Left lung (tissue), 10 donors: ENCODE data around the gene ARHGAP35. TPM values are rescaled to one million over a fixed set of nuclear protein-coding genes. Genes with fewer than 3 reads are reported as not detected.

Experiments
- ATAC-seq: fragments of 200-7000 bp; cut with Tn5 transposase; one replicate; pipeline ENCODE4 v1.9.1; 2020; ENCODE audit warnings: moderate library complexity
- DNase-seq, 4 donors: peaks; one replicate each; pipeline ENCODE4 v3.0.0-alpha.2; 2013 to 2020
- H3K27ac ChIP-seq, 2 donors: fragments of 200-600 bp; sonication (generic) in 1 of 2; one replicate each; pipeline versions ENCODE4 v1.5.0 to v1.8.0; 2020 to 2021
- H3K27me3 ChIP-seq, 2 donors: fragments of 200-600 bp; sonication (generic) in 1 of 2; one replicate each; pipeline versions ENCODE4 v1.5.0 to v1.8.0; 2020 to 2021
- H3K36me3 ChIP-seq, 2 donors: fragments of 200-600 bp; sonication (generic) in 1 of 2; one replicate each; pipeline versions ENCODE4 v1.5.0 to v1.8.0; 2020 to 2021
- H3K4me1 ChIP-seq, 2 donors: fragments of 200-600 bp; one replicate each; pipeline ENCODE4 v1.8.0; 2021
- H3K4me3 ChIP-seq, 2 donors: fragments of 200-600 bp; sonication (generic) in 1 of 2; one replicate each; pipeline versions ENCODE4 v1.5.0 to v1.8.0; 2020 to 2021; ENCODE audit warnings: mild to moderate bottlenecking in 1 of 2
- H3K9me3 ChIP-seq, 2 donors: fragments of 200-600 bp; sonication (generic) in 1 of 2; one replicate each; pipeline versions ENCODE4 v1.5.0 to v1.8.0; 2020 to 2021
- intact Hi-C, 2 donors: fragments of 100-400 bp; cut with DNase I; formaldehyde crosslinking; loops; one replicate each; pipeline versions ENCODE4 v1.11.2 to v1.14.2; 2022
- polyA plus RNA-seq, 6 donors: library from polyadenylated mRNA; unstranded; fragments of 120-200 nt; gene quantifications; one replicate each; pipeline ENCODE4 v1.2.1, GENCODE V29; 2013; ENCODE audit not compliant: insufficient read length in 6 of 6
- total RNA-seq, 2 donors: library from RNA; stranded (reverse); fragmentation: NEBNext Ultra II Directional; extraction: Animal tissue kit (Norgen Biotek cat#: 25700); gene quantifications; one replicate each; pipeline ENCODE4 v1.2.1, GENCODE V29; 2021
- TF ChIP-seq, protein P1 (sequence below), 2 donors: fragments of 200-600 bp; sonication (generic) in 1 of 2; IDR thresholded peaks; one replicate each; pipeline versions ENCODE4 v1.5.0 to v1.8.0; 2021; ENCODE audit warnings: antibody characterized with exemption in 2 of 2
- donor health status: DM: no; HTN: yes; CAD: no.
- donor health status: DM: no; HTN: no; CAD: no.

ARHGAP35 gene
- total and polyA plus RNA-seq, 8 donors: 35.2 to 54.6 (median 49.7) TPM

- intact Hi-C loops: loop anchor here in 1 of 2 donors (2.0 to 10.0 kb wide), 2 partner anchors 55 to 131 kb away; no protein-coding TSS in a partner anchor
- no peaks in the 10 kb centered on the region for H3K27me3 ChIP-seq
- DNase-seq: peak in 1 of 4 donors; percentile 56
- TF ChIP-seq, protein P1, sequence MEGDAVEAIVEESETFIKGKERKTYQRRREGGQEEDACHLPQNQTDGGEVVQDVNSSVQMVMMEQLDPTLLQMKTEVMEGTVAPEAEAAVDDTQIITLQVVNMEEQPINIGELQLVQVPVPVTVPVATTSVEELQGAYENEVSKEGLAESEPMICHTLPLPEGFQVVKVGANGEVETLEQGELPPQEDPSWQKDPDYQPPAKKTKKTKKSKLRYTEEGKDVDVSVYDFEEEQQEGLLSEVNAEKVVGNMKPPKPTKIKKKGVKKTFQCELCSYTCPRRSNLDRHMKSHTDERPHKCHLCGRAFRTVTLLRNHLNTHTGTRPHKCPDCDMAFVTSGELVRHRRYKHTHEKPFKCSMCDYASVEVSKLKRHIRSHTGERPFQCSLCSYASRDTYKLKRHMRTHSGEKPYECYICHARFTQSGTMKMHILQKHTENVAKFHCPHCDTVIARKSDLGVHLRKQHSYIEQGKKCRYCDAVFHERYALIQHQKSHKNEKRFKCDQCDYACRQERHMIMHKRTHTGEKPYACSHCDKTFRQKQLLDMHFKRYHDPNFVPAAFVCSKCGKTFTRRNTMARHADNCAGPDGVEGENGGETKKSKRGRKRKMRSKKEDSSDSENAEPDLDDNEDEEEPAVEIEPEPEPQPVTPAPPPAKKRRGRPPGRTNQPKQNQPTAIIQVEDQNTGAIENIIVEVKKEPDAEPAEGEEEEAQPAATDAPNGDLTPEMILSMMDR (IDR thresholded peaks at IDR 0.05): no peak
- H3K4me3 ChIP-seq: peak overlapping the region; percentile 74 to 88
- H3K4me1 ChIP-seq: peaks cover 11 to 65% of the 10 kb centered on the region in 2 donors
- peak overlapping the region; percentile 30 to 98 for H3K27ac ChIP-seq
- no peaks in the 10 kb centered on the region for H3K36me3 ChIP-seq
- no peak for ATAC-seq
- no peaks in the 10 kb centered on the region for H3K9me3 ChIP-seq
These were observed 1.1 kb upstream of the ARHGAP35 start for GRCh38 chr19:46859637-46860124.

DNA sequence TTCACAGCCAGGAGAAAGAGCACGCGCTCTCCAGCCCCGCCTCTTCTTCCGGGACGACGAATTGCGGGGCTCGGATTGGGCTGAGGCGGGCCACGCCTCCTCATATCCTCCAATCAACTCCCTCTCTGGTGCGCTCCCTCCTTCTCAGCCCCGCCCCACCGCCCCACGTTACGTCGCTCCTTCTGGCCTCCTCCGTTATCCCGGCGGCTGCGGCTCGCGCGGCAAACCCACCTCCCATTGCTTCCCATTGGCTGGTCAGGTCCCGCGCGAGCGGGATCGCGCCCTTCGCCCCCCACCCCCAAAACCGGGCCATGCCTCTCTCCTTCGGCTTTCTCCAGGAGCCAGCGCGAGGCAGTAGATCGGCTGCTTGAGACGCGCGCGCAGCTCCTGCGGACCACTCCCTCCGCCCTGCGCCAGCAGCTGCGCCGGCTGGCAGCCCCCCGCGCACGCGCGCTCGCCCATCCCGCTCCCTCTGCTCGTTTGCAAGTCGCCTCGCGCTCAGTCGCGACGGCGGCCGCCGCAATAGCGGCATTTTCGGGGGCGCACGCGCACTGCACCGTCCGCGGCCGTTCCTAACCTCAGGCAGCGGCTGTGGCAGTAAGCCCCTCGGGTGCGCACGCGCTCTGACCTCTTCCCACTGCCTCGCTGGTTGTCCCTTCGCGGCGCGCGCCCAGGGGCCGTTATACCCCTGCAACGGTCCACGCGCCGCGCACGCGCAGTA, 512 bp upstream of the ARHGAP35 start:
- Histone ChIP-seq H3K27ac (peak overlapping the region; percentile 94 to 98), H3K27me3 (no peaks in the 10 kb centered on the region), H3K4me1 (peaks cover 11 to 70% of the 10 kb centered on the region in 2 donors), H3K4me3 (peak overlapping the region; percentile 74 to 88), H3K9me3 (no peaks in the 10 kb centered on the region), H3K36me3 (no peaks in the 10 kb centered on the region)
- DNase-seq: peak; percentile 97 to 99 (median 98)
- TF ChIP-seq, protein P1 (IDR thresholded peaks at IDR 0.05): no peak
- intact Hi-C loops: loop anchor here in 1 of 2 donors (2.0 to 10.0 kb wide), 2 partner anchors 55 to 131 kb away; no protein-coding TSS in a partner anchor
- ATAC-seq: peak; percentile 85

DNA sequence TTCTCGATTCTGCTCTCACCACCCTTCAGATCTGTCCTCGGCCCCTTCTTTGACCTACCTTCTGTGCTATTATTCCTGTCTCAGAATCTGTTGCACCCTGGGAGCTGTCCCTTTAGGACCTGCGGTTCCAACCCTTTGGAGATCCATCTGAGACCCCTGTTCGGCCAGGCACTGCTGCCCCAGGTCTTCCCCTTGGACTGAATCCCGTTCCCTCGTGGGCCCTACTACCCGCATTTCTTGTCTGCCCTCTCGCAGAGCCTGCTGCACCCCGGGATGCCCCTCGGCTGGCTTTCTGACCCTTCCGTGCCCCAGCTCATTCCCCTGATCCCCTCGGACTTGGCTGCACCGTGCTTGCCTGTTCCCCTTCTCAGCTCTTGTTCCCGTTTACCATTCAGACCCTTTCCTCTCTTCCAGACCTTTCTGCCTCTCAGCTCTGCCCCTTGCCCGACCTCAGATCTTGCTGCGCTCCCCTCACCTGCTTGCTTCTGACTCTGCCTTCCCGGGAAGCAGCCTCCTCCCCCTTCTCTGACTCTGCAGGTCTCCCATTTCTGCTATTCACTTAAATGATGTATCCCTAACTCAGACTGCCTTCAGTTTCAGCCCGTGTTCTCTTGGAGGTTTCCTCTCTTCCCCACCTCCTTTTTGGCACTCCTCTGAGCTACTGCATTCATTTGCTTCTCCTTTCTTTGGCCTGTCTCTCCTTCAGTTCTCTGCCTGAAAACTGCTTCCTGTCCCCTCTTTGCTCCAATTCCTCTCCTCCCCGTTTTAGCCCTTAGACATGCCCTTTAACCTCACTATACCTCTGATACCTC, 1.1 kb downstream of the ARHGAP35 start:
- Histone ChIP-seq H3K27me3 (no peaks in the 10 kb centered on the region), H3K36me3 (no peaks in the 10 kb centered on the region), H3K9me3 (no peaks in the 10 kb centered on the region), H3K27ac (peak overlapping the region; percentile 94 to 98), H3K4me3 (peak overlapping the region; percentile 74 to 88), H3K4me1 (peaks cover 17 to 71% of the 10 kb centered on the region in 2 donors)
- intact Hi-C loops: loop anchor here in 1 of 2 donors (2.0 to 10.0 kb wide), 2 partner anchors 53 to 129 kb away; no protein-coding TSS in a partner anchor
- TF ChIP-seq, protein P1 (IDR thresholded peaks at IDR 0.05): no peak
- no peak for ATAC-seq
- peak in 1 of 4 donors; percentile 38 for DNase-seq

DNA sequence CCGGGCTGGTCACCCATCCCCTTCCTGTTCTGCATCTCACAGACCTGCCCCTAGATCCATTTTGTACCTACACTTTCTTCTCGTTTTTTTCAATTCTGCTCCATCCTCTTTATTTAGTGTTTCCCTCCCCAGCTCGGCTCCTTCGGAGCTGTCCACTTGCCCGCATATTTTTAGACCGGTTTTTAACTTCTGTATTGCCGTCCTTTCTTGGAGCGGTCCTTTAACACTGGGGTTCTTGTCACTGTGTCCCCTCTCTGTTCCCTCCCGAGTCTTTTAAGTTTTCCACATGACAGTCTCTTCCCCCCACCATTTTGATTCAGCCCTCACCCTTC, 1.7 kb downstream of the ARHGAP35 start:
- Histone ChIP-seq H3K9me3 (no peaks in the 10 kb centered on the region), H3K4me1 (peaks cover 17 to 69% of the 10 kb centered on the region in 2 donors), H3K4me3 (peak overlapping the region; percentile 74 to 88), H3K36me3 (no peaks in the 10 kb centered on the region), H3K27me3 (no peaks in the 10 kb centered on the region), H3K27ac (peak overlapping the region; percentile 94 to 98)
- DNase-seq: peak in 1 of 4 donors; percentile 26
- ATAC-seq: no peak
- TF ChIP-seq, protein P1 (IDR thresholded peaks at IDR 0.05): no peak
- intact Hi-C loops: loop anchor here in 1 of 2 donors (10.0 kb wide), 1 partner anchor 52 kb away; no protein-coding TSS in a partner anchor
